D721Med (cell line): ENCODE results near the gene ZIC4.

Experiments
- DNase-seq: peaks from one replicate; pipeline ENCODE4 v3.0.0; 2011; ENCODE audit warnings: low spot score; ENCODE audit not compliant: insufficient read length
- FAIRE-seq: peaks from 2 replicates; lab custom pipeline; 2011; peaks lifted over from hg19 to GRCh38; lab: Jason Lieb, UNC
- TF ChIP-seq, protein P1 (sequence below): IDR thresholded peaks from 2 replicates; pipeline ENCODE4 v1.5.1; 2012; ENCODE audit warnings: mild to moderate bottlenecking, control low read depth; ENCODE audit not compliant: insufficient read depth; ENCODE audit errors: missing control alignments

ZIC4 gene

DNA sequence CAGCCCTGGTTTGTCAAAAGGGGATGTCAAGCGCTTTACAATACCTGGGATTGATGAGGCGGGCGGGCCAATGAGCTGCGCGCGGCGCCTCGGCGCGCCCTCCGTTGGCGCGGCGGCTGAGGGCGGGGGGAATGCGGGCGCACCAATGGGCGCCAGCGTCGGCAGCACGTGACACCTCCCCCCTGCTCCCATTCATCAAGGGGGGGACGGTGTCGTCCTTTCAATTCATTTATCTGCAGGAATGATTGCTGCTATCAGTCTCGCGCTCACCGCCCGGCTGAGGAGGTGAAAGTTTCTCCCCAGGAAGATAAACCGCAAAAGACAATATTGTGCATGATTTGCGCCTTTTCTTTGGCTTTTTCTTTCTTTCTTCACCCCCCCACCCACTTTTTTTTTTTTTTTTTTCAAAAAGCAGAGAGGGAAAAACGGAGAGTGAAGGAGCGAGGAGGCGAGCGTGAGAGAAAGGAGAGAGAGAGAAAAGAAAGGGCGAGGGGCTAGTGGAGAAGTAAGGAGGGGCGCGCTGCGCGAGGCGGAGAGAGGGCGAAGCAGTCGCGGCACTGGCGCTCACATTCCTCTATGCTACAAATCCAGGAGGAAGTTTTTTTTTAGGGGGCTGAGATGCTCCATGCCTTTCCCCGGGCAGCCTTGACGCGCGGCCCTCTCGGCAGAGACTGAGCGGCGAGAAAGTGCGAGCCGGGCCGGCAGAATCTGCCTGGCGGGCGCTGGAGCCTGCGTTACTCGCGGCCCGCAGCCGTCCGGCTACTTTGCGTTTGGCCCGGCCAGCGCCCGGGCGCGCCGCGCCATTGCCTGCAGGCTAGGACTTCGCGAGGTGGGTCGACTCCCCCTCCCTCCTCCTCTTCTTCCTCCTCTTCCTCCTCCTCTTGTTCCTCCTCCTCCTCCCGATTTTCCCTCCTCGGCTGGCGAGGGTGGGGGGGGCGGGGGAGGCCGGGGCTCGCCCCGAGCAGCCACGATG is 3.1 kb upstream of the ZIC4 start, which contains the start of gene ZIC1:
TSS of gene ZIC1 (plus strand) at position 223 of the 973 bp plus-strand sequence. CDS start at position 971, 748 bp downstream.
- no peak for FAIRE-seq
- TF ChIP-seq, protein P1, sequence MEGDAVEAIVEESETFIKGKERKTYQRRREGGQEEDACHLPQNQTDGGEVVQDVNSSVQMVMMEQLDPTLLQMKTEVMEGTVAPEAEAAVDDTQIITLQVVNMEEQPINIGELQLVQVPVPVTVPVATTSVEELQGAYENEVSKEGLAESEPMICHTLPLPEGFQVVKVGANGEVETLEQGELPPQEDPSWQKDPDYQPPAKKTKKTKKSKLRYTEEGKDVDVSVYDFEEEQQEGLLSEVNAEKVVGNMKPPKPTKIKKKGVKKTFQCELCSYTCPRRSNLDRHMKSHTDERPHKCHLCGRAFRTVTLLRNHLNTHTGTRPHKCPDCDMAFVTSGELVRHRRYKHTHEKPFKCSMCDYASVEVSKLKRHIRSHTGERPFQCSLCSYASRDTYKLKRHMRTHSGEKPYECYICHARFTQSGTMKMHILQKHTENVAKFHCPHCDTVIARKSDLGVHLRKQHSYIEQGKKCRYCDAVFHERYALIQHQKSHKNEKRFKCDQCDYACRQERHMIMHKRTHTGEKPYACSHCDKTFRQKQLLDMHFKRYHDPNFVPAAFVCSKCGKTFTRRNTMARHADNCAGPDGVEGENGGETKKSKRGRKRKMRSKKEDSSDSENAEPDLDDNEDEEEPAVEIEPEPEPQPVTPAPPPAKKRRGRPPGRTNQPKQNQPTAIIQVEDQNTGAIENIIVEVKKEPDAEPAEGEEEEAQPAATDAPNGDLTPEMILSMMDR, result no peak
- no peak for DNase-seq

DNA sequence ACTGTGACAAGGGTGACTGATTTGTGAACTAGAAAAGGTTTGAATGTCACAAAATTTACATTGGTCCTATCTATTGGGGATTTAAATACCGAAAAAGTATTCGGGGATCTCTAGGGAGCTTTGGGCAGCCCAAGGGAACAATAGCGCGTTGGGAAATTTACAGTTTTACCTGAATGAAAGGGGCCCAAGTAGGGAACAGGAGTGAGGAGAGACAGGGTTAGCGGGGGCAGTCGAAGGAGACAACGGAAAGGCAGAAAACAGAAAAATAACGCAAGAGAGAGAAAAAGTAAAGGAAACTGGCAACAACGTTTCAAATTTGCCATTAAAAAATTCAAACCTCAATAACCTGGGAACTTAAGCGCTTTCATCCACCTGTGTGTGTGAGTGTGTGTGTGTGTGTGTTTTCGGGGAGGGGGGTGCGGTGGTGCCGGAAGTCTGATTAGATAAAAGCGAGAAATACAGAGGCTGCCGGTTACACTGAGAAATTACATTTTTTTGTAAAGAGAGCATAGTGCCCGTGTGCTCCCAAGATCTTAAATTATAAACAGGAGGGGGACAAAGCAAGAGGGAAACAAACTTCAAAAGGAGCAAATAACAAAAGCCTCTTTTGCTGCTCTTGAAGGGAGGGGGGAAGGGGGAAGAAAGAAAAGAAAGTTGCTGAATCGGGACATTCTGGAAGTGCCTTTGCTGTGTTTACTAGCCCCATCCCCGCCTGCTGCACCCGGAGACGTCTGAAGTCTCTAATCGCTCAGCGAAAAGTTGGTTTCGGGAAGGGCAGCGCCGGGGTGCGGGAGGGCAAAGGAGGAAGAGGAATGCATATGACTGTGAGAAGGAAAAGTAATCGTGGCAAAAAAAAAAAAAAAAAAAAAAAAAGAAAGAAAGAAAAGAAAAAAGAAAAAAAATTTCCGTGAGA is 2.1 kb upstream of the ZIC4 start:
- TF ChIP-seq, protein P1, result no peak
- no peak for DNase-seq
- no peak for FAIRE-seq

DNA sequence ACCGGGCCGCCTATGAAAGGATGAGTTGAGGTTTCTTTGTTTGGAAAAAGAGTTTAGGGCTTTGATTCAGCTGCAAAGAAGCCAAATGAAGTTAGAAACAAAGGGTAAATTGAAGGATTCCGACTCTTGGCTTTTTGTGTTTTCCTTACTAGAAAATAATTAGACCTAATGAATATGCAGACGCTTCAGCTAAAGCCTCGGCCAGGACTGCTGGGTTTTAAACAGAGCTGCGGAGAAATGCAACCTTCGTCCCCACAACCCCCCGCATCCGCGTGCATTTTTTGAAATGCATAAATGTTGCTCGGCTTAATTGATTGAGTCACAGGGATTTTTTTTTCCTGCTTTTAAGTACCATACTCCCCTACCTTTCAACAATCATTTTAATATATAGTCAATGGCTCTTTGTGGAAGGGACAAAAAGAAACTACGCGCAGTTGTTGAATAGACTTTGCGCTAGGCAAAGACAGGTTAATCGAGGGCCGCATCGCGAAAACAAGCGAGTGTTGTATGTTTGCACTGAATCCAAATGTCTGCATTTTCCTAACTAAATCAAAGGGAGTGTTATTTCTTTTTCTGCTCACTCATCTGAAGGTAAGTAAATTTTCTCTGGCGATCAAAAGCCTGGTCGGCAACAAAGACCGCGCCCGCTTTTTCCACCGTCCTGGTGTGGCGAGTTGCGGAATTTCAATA is 1.3 kb upstream of the ZIC4 start:
- TF ChIP-seq, protein P1, result no peak
- FAIRE-seq, result no peak
- DNase-seq, result no peak

DNA sequence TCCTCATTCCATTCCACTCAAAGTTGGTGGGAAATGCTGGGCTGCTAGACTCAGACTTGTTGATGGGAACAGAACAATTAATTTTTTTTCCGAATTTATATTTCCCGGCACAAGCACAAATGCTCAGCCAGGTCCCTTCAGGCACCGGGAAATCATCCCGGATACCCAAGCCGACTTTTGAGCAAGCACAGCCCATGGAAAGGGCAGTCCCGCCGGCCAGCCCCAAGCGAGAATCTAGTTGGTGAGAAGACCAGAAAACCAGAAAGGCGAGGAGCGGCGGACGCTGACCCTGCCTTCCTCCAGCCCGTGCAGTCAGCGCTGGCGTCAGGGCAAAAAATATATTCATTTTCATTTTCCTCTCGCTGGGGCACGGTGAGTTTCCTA is 763 bp upstream of the ZIC4 start:
- DNase-seq (no peak), FAIRE-seq (no peak)
- TF ChIP-seq, protein P1, result no peak

DNA sequence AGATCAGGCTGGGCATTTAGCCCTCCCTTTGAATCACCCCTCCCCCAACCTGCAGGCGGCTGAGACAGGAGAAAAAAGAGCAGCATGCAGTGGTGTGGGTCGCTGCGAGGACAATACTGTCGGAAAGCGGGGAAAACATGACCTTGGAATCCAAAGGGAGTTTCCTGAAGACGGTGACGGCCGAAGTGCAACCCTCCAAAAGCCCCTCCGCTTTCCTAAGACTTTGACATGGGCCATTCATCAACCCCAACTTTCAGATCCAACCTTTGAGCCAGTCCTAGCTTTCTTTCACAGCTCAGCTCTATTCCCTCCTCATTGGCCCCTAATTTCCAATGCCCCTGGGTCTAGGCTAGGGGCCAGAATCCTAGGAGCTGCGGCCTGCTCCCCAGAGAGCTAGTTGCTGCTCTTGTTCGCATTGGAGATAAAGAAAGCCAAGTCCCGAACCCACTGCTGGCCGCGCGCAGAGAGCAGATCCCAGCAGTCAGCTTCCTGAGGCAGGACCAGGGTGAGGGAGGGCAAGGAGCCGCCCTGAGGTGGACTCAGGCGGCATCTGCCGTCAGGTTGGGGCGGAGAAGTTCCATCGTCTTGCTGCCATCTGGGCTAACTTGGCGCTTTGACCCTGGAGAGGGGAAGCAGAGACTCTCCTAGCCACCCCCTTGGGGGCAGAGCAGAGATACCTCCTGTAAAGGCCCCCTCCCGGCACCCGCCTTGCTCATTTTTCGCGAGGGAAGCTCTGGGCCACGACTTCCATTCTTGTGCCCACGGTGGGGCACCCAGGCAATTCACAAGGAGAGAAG is 914 bp downstream of the ZIC4 start:
- TF ChIP-seq, protein P1, result no peak
- DNase-seq (no peak), FAIRE-seq (no peak)

GRCh38 chr3:147404800-147405230 is 1.5 kb downstream of the ZIC4 start:
- TF ChIP-seq, protein P1, result no peak
- DNase-seq (no peak), FAIRE-seq (no peak)
